ENCODE results near the gene RCAN1.
A peak's percentile ranks its signal among the peaks of the same experiment; 100 is the strongest.

The RCAN1 gene

DNA sequence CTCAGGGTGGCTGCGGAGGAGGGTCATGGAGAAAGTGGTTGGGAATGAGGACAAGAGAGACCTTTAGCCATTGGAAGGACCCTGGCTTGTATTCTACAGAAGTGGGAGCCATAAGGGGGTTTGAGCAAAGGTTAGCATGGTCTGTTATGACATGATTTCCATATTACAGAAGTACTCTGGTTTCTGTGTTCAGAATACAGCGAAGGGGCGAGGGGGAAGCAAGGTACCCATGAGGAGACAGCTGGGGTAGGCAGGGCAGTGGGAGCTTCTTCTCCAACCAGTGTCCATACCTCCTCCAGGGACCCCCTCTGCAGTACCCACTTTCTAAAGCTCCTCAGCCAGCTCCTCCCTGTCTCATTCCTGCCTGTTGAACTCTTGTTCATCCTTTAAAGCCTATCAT lies 81.0 kb downstream of the RCAN1 start:
- H3K4me3 ChIP-seq (ENCODE audit: low read length), result no peak overlapping the region
- no peaks in the 10 kb centered on the region for H3K9me3 ChIP-seq (ENCODE audit: control insufficient read depth, low read length)
- peaks cover 7% of the 10 kb centered on the region for H3K4me1 ChIP-seq (ENCODE audit: control insufficient read depth, insufficient read depth, low read length)
- no peaks in the 10 kb centered on the region for H3K27me3 ChIP-seq (replicated peaks; ENCODE audit: control insufficient read depth, insufficient read depth, low read length)
- H3K9ac ChIP-seq (ENCODE audit: low read length), result no peak overlapping the region
- no peak for DNase-seq (ENCODE audit: low read depth)
- no peaks in the 10 kb centered on the region for H3K36me3 ChIP-seq (ENCODE audit: control insufficient read depth, insufficient read depth, low read length, severe bottlenecking)

DNA sequence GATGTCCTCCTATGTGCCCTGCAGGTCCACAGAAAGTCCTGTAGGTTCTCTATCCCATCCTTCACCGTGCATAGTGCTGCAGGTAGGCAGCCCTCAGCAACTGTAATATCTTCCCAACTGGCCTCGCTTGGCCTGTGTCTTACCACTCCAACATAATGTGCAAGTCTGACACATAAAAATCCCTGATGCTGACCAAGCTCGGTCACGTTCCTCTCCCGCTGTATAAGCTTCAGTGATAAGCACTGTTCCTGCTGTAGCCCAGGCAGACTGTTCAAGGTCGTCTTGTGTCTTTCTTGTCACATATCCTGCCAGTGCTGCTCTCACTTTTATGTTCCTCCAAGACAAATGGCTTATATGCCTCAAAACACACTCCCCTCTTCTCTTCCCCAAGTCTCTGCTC lies 83.5 kb downstream of the RCAN1 start:
- Histone ChIP-seq H3K36me3 (ENCODE audit: control insufficient read depth, insufficient read depth, low read length, severe bottlenecking) (no peaks in the 10 kb centered on the region), H3K4me1 (ENCODE audit: control insufficient read depth, insufficient read depth, low read length) (peaks cover 15% of the 10 kb centered on the region), H3K27me3 (replicated peaks; ENCODE audit: control insufficient read depth, insufficient read depth, low read length) (no peaks in the 10 kb centered on the region), H3K9me3 (ENCODE audit: control insufficient read depth, low read length) (no peaks in the 10 kb centered on the region), H3K4me3 (ENCODE audit: low read length) (no peak overlapping the region), H3K9ac (ENCODE audit: low read length) (no peak overlapping the region)
- no peak for DNase-seq (ENCODE audit: low read depth)

DNA sequence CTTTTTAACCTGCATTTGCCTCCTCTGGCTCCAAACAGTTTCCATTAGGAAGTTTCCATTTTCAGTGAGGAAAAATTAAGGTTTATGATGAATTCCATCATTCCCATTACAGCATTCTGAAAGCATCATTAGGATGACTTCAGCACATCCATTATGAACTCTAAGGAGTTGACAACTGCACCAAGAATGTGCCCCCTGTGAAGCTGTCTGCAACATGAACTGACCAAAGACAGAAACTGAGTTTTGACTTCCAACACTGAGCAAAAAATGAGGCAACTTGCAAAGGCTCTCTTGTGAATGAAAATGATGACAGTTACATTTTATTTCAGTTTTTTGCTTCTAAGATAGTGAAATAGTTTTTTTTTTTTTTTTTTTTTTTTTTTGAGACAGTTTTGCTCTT lies 84.7 kb downstream of the RCAN1 start:
- no peak overlapping the region for H3K4me3 ChIP-seq (ENCODE audit: low read length)
- no peaks in the 10 kb centered on the region for H3K9me3 ChIP-seq (ENCODE audit: control insufficient read depth, low read length)
- no peaks in the 10 kb centered on the region for H3K36me3 ChIP-seq (ENCODE audit: control insufficient read depth, insufficient read depth, low read length, severe bottlenecking)
- H3K4me1 ChIP-seq (ENCODE audit: control insufficient read depth, insufficient read depth, low read length), result peaks cover 23% of the 10 kb centered on the region
- peak; percentile 63 for DNase-seq (ENCODE audit: low read depth)
- H3K9ac ChIP-seq (ENCODE audit: low read length), result no peak overlapping the region
- H3K27me3 ChIP-seq (replicated peaks; ENCODE audit: control insufficient read depth, insufficient read depth, low read length), result no peaks in the 10 kb centered on the region

DNA sequence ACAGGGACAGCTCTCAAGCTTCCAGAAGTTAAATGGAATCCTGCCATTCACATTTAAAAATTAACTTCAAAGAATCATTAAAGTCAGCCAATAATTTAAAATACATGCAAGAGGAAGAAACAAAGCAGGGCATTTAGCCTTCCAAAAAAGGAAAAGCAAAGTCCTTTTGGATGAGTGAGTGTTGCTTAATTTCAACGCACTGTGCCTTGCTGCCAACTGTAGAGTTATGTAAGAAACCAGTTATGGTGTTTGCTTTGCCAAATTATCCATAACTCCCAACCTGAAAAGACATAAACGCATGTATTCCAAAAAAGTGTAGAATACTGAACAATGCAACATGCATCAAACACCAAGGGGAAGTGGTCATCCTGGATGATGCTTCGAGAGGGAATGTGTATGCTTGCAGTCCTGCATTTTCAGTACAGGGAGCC lies 86.8 kb downstream of the RCAN1 start:
- peaks cover 4% of the 10 kb centered on the region for H3K36me3 ChIP-seq (ENCODE audit: control insufficient read depth, insufficient read depth, low read length, severe bottlenecking)
- H3K4me3 ChIP-seq (ENCODE audit: low read length), result peak overlapping the region; percentile 82
- H3K27me3 ChIP-seq (replicated peaks; ENCODE audit: control insufficient read depth, insufficient read depth, low read length), result no peaks in the 10 kb centered on the region
- H3K9ac ChIP-seq (ENCODE audit: low read length), result peak overlapping the region; percentile 93
- H3K4me1 ChIP-seq (ENCODE audit: control insufficient read depth, insufficient read depth, low read length), result peaks cover 35% of the 10 kb centered on the region
- H3K9me3 ChIP-seq (ENCODE audit: control insufficient read depth, low read length), result no peaks in the 10 kb centered on the region
- no peak for DNase-seq (ENCODE audit: low read depth)

DNA sequence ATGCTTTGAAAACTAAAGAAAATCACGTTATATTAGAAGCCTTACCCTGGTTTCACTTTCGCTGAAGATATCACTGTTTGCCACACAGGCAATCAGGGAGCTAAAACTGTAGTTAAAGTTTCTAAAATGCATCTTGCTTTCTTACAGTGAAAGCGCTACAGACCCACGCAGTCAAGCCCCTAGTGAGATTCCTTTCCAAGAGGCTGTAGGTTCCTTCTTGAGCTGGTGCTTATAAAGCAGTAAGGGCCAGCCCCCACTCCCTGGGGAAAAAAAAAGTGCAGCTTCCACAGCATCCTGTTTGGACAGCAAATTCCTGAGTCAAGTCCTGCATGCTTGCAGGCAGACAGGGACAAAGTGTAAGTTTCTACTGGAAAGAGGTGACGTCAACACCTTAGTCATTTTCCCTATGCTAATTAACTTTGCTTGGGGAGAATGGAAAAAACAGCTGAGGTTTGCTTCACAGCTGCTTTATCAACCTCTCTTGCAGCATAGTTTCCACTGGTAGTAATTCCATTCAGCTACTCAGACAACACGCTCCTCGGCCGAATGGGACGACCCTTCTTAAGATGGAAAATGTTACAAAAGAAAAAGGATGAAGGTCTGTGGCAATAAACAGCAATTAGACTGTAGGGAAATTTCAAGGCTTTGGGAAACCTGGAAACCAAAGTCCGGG lies 88.2 kb downstream of the RCAN1 start:
- Histone ChIP-seq H3K4me1 (ENCODE audit: control insufficient read depth, insufficient read depth, low read length) (peaks cover 35% of the 10 kb centered on the region), H3K27me3 (replicated peaks; ENCODE audit: control insufficient read depth, insufficient read depth, low read length) (no peaks in the 10 kb centered on the region), H3K36me3 (ENCODE audit: control insufficient read depth, insufficient read depth, low read length, severe bottlenecking) (peaks cover 6% of the 10 kb centered on the region), H3K9ac (ENCODE audit: low read length) (peak overlapping the region; percentile 93), H3K9me3 (ENCODE audit: control insufficient read depth, low read length) (no peaks in the 10 kb centered on the region), H3K4me3 (ENCODE audit: low read length) (peak overlapping the region; percentile 82)
- peak; percentile 98 for DNase-seq (ENCODE audit: low read depth)

DNA sequence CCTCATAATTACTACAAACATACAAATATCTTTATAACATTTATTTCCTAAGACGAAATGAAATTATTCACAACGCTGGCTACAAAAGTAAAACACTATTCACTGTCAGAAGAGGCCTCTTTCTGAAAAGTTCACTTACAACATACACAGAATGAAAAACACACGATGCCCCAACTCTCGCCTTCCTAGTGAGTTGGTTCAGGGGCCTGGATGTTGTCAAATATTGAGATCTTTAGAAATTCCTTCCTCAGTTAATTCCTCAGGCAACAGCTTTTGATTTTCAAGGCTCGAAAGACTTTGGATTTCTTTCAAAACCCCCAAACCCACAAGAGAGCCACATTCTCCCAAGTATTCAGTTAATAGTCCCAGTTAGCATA lies 88.7 kb downstream of the RCAN1 start:
- Histone ChIP-seq H3K36me3 (ENCODE audit: control insufficient read depth, insufficient read depth, low read length, severe bottlenecking) (peaks cover 12% of the 10 kb centered on the region), H3K4me3 (ENCODE audit: low read length) (peak overlapping the region; percentile 82), H3K27me3 (replicated peaks; ENCODE audit: control insufficient read depth, insufficient read depth, low read length) (no peaks in the 10 kb centered on the region), H3K4me1 (ENCODE audit: control insufficient read depth, insufficient read depth, low read length) (peaks cover 35% of the 10 kb centered on the region), H3K9me3 (ENCODE audit: control insufficient read depth, low read length) (no peaks in the 10 kb centered on the region), H3K9ac (ENCODE audit: low read length) (peak overlapping the region; percentile 93)
- DNase-seq (ENCODE audit: low read depth), result peak; percentile 70

DNA sequence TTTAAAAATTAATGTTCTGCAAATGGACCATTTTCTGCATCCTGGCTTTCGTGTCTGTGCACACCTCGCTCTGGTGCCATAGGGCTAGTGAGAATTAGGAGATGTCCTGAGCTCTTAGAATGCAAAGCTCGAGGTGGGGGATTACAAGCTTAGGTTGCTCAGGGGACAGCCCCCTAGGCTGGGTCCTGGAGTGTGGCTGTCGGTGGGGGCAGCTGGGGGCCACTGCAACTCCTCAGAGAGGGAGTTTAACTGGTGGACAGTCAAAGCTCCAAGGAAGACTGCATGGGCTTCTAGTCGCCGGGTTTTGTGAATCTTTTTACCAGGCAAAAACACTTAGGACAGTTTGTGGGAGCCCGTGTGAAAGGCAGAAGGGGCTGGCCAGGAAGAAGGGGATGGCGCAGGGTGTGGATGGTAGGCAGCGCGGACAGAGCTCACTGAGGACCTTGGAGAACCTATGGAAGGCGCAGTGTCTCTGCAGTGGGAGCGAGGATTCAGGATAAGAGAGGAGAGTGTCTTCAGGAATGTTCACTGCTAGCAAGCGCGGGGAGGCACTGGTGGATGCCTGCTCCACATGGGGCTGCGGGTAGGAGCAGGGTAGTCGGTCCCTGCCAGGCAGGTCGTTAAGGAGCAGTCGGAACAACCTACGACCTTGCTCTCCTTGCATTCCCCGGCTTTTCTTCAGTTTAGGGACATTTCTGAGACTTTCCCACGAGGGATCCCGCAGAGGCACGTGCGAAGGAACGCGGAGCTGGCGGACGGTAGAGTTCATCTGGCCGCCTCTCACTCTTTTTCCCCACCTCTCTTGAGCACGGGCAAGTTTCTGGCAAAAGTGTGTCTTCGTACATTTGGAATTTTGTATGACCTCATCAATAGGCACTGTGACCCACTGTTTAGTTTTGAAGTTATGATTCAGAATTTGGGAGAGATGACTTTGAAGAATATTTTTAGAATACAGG lies 90.0 kb downstream of the RCAN1 start:
- H3K4me3 ChIP-seq (ENCODE audit: low read length), result peak overlapping the region; percentile 82

DNA sequence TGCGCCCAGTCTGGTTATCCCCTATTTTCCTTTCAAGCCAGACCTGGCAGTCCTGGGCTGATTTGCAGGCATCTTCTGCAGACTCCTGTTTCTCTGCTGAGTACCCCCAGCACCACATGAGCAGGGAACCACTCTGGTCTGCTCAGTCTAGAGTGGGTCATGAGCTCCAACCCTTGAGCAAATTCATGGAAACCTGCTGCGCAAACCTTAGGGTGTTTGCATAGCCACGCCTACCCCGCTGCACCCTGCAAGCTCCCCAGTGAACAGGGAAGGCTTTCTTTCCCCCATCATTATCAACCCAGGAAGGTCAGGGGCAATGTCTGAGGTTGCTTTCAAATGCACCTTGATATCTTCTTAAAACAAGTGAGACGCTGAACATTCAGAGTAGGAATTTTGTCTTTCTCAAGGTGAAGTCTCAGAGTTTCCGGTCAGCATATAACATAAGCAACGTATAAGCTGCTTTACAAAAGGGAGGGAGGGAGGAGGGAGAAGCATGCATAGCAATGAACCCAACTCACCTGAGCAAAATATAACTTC lies 91.8 kb downstream of the RCAN1 start:
- H3K27me3 ChIP-seq (replicated peaks; ENCODE audit: control insufficient read depth, insufficient read depth, low read length), result no peaks in the 10 kb centered on the region
- H3K36me3 ChIP-seq (ENCODE audit: control insufficient read depth, insufficient read depth, low read length, severe bottlenecking), result peaks cover 36% of the 10 kb centered on the region
- H3K9ac ChIP-seq (ENCODE audit: low read length), result no peak overlapping the region
- no peaks in the 10 kb centered on the region for H3K9me3 ChIP-seq (ENCODE audit: control insufficient read depth, low read length)
- no peak overlapping the region for H3K4me3 ChIP-seq (ENCODE audit: low read length)
- DNase-seq (ENCODE audit: low read depth), result no peak
- H3K4me1 ChIP-seq (ENCODE audit: control insufficient read depth, insufficient read depth, low read length), result peaks cover 32% of the 10 kb centered on the region

More for the DNA sequence above, 90.0 kb downstream of the RCAN1 start:
- no peaks in the 10 kb centered on the region for H3K9me3 ChIP-seq (ENCODE audit: control insufficient read depth, low read length)
- H3K4me1 ChIP-seq (ENCODE audit: control insufficient read depth, insufficient read depth, low read length), result peaks cover 35% of the 10 kb centered on the region
- no peaks in the 10 kb centered on the region for H3K27me3 ChIP-seq (replicated peaks; ENCODE audit: control insufficient read depth, insufficient read depth, low read length)
- peak; percentile 62 for DNase-seq (ENCODE audit: low read depth)
- peaks cover 25% of the 10 kb centered on the region for H3K36me3 ChIP-seq (ENCODE audit: control insufficient read depth, insufficient read depth, low read length, severe bottlenecking)
- H3K9ac ChIP-seq (ENCODE audit: low read length), result peak overlapping the region; percentile 93

DNA sequence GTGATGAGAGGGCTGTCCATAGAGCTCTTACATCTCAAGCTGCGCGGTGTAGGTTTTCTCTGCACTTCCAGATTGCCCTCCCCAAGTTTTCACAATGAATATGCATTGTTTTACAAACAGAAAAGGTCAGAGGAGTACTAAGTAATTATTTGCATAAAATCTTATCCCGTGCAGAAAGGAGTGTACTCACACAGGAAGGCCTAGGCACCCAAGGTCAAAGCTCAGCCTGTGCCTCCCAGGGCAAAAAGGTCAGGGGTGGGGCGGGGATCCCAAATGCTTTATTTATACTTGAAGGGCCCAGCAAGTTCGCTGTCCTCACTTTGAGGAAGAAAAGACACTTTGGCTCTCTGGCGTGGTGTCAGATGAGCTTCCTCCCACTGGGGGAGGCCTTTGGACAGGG lies 92.6 kb downstream of the RCAN1 start:
- Histone ChIP-seq H3K9me3 (ENCODE audit: control insufficient read depth, low read length) (no peaks in the 10 kb centered on the region), H3K36me3 (ENCODE audit: control insufficient read depth, insufficient read depth, low read length, severe bottlenecking) (peaks cover 44% of the 10 kb centered on the region), H3K27me3 (replicated peaks; ENCODE audit: control insufficient read depth, insufficient read depth, low read length) (no peaks in the 10 kb centered on the region), H3K4me3 (ENCODE audit: low read length) (no peak overlapping the region), H3K9ac (ENCODE audit: low read length) (no peak overlapping the region), H3K4me1 (ENCODE audit: control insufficient read depth, insufficient read depth, low read length) (peaks cover 24% of the 10 kb centered on the region)
- no peak for DNase-seq (ENCODE audit: low read depth)

DNA sequence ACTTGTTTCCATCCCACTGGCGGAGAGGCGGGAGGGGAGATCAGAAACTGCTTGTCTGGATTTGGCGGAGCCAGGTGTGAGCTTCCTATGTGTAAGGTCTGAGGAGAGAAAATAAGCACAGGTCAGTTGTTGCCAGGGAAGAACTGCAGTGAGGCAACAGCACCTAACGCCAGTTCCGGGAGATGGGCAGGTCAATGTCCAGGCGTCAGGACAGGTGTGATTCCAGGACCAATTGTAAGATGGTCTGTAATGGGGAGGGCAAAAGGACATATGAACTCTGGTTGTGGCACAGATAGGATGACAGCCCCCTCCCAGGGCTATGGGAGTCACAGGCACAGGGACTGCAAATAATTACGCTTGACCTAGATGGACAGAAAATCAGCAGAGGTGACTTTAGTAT lies 93.4 kb downstream of the RCAN1 start:
- peaks cover 50% of the 10 kb centered on the region for H3K36me3 ChIP-seq (ENCODE audit: control insufficient read depth, insufficient read depth, low read length, severe bottlenecking)
- H3K9ac ChIP-seq (ENCODE audit: low read length), result no peak overlapping the region
- H3K27me3 ChIP-seq (replicated peaks; ENCODE audit: control insufficient read depth, insufficient read depth, low read length), result no peaks in the 10 kb centered on the region
- no peaks in the 10 kb centered on the region for H3K9me3 ChIP-seq (ENCODE audit: control insufficient read depth, low read length)
- no peak overlapping the region for H3K4me3 ChIP-seq (ENCODE audit: low read length)
- H3K4me1 ChIP-seq (ENCODE audit: control insufficient read depth, insufficient read depth, low read length), result peaks cover 20% of the 10 kb centered on the region
- DNase-seq (ENCODE audit: low read depth), result no peak

DNA sequence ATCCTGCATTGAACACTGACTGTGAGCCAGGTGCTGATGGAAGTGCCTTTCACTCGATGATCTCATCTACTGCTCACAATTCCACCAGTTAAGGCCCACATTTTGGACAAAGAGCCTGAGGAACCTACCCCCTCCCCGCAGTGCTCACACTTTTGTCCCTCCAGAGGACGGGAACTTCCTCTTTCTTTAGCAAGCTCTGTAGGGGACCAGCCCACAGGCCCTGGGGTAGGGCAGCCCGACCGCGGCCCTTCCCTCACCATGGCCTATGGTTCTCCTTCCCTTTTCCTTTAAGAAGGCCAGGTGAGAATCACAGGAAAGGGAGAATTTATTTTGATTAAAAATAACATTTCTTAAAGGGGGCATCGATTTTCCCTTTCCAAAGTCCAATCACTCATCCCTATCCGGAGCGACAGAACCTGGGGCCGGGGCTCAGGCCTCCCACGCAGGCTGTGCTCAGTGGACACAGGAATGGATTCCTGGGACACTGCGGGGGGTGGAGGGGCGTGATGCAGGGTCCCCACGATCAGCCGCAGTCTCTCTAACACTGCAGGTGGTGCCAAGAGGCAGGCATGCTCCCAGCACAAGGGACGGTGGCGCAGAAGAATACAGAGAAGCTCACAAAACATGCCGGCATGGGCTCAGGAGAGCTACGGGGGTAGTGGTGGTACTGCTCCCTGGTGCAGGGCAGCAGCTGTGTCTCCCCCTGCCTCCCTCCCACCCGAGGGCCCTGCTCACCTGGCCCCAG lies 94.0 kb downstream of the RCAN1 start:
- no peak for DNase-seq (ENCODE audit: low read depth)
- no peak overlapping the region for H3K4me3 ChIP-seq (ENCODE audit: low read length)
- peaks cover 56% of the 10 kb centered on the region for H3K36me3 ChIP-seq (ENCODE audit: control insufficient read depth, insufficient read depth, low read length, severe bottlenecking)
- H3K9me3 ChIP-seq (ENCODE audit: control insufficient read depth, low read length), result no peaks in the 10 kb centered on the region
- H3K4me1 ChIP-seq (ENCODE audit: control insufficient read depth, insufficient read depth, low read length), result peaks cover 19% of the 10 kb centered on the region
- no peaks in the 10 kb centered on the region for H3K27me3 ChIP-seq (replicated peaks; ENCODE audit: control insufficient read depth, insufficient read depth, low read length)
- no peak overlapping the region for H3K9ac ChIP-seq (ENCODE audit: low read length)

All from adipocyte (in vitro differentiated cells).